Immature natural killer cell (primary cell): ENCODE data around the gene NT5DC2. TPM values are rescaled to one million over a fixed set of nuclear protein-coding genes. Genes with fewer than 3 reads are reported as not detected.

Experiments used
- DNase-seq, 3 donors: peaks; one replicate each; pipeline ENCODE4 v3.0.0; 2022; ENCODE audit warnings: mixed read lengths in 1 of 3
- H3K27ac Mint-ChIP-seq, 6 donors: one replicate each; pipeline ENCODE4 v1.8.0; 2020; ENCODE audit warnings: mixed read lengths in 6 of 6, mild to moderate bottlenecking in 5 of 6, inconsistent platforms in 4 of 6, moderate library complexity in 3 of 6
- H3K27me3 Mint-ChIP-seq, 3 donors: one replicate each; pipeline ENCODE4 v1.8.0; 2020 to 2021; ENCODE audit warnings: low read depth in 3 of 3, mild to moderate bottlenecking in 3 of 3, mixed read lengths in 3 of 3, moderate library complexity in 3 of 3, inconsistent platforms in 1 of 3
- H3K36me3 Mint-ChIP-seq, 3 donors: one replicate each; pipeline ENCODE4 v1.8.0; 2020; ENCODE audit warnings: mixed read lengths in 3 of 3, inconsistent platforms in 2 of 3, mild to moderate bottlenecking in 2 of 3
- H3K4me1 Mint-ChIP-seq, 2 donors: one replicate each; pipeline ENCODE4 v1.8.0; 2020; ENCODE audit warnings: inconsistent platforms in 2 of 2, mild to moderate bottlenecking in 2 of 2, mixed read lengths in 2 of 2, moderate library complexity in 1 of 2
- H3K4me3 Mint-ChIP-seq, 5 donors: one replicate each; pipeline ENCODE4 v1.8.0; 2020; ENCODE audit warnings: mild to moderate bottlenecking in 5 of 5, mixed read lengths in 5 of 5, inconsistent platforms in 3 of 5, moderate library complexity in 3 of 5
- H3K9me3 Mint-ChIP-seq, 6 donors: one replicate each; pipeline ENCODE4 v1.8.0; 2020; ENCODE audit warnings: mild to moderate bottlenecking in 6 of 6, mixed read lengths in 6 of 6, inconsistent platforms in 4 of 6, moderate library complexity in 3 of 6
- polyA plus RNA-seq, 3 donors: library from polyadenylated mRNA; unstranded; fragments of 300-500 nt; fragmentation: Illumina TruSeq; gene quantifications; one replicate each; pipeline ENCODE4 v1.2.3, GENCODE V29; 2021

The NT5DC2 gene
- polyA plus RNA-seq, 3 donors from 2014 or later: 0.26 to 0.53 TPM; not detected in 1

- H3K4me1 Mint-ChIP-seq: no peaks in the 10 kb centered on the region
- DNase-seq: no peak
- H3K36me3 Mint-ChIP-seq: peaks cover 10 to 24% (median 14%) of the 10 kb centered on the region in 3 donors
- H3K27me3 Mint-ChIP-seq: no peaks in the 10 kb centered on the region
- no peaks in the 10 kb centered on the region for H3K9me3 Mint-ChIP-seq
- peak overlapping the region in 1 of 6 donors; percentile 23 for H3K27ac Mint-ChIP-seq
- no peak overlapping the region for H3K4me3 Mint-ChIP-seq
Observed at GRCh38 chr3:52551118-52551517, 17.5 kb upstream of the NT5DC2 start.

- Mint-ChIP-seq H3K4me1 (no peaks in the 10 kb centered on the region), H3K27ac (peak overlapping the region in 1 of 6 donors; percentile 8), H3K4me3 (no peak overlapping the region), H3K36me3 (peaks cover 8 to 19% (median 11%) of the 10 kb centered on the region in 3 donors), H3K27me3 (no peaks in the 10 kb centered on the region), H3K9me3 (no peaks in the 10 kb centered on the region)
- DNase-seq: no peak
Observed at GRCh38 chr3:52547143-52547542, 13.5 kb upstream of the NT5DC2 start.

- peaks cover 5 to 19% (median 8%) of the 10 kb centered on the region in 3 donors for H3K36me3 Mint-ChIP-seq
- peak overlapping the region in 1 of 6 donors; percentile 35 for H3K27ac Mint-ChIP-seq
- DNase-seq: no peak
- peaks cover 1 to 3% of the 10 kb centered on the region in 2 donors for H3K4me1 Mint-ChIP-seq
- no peaks in the 10 kb centered on the region for H3K9me3 Mint-ChIP-seq
- H3K27me3 Mint-ChIP-seq: no peaks in the 10 kb centered on the region
- H3K4me3 Mint-ChIP-seq: no peak overlapping the region
Observed at GRCh38 chr3:52546111-52546901, 12.6 kb upstream of the NT5DC2 start.

GRCh38 chr3:52544937-52545336 is 11.3 kb upstream of the NT5DC2 start:
- no peak overlapping the region for H3K4me3 Mint-ChIP-seq
- peaks cover 1 to 12% of the 10 kb centered on the region in 2 donors for H3K4me1 Mint-ChIP-seq
- peak overlapping the region in 1 of 6 donors; percentile 51 for H3K27ac Mint-ChIP-seq
- no peak for DNase-seq
- H3K27me3 Mint-ChIP-seq: no peaks in the 10 kb centered on the region
- no peaks in the 10 kb centered on the region for H3K9me3 Mint-ChIP-seq
- H3K36me3 Mint-ChIP-seq: peaks cover 5 to 19% (median 8%) of the 10 kb centered on the region in 3 donors

- no peak for DNase-seq
- Mint-ChIP-seq H3K9me3 (no peaks in the 10 kb centered on the region), H3K27me3 (peaks cover 6 to 13% (median 9%) of the 10 kb centered on the region in 3 donors), H3K4me1 (peaks cover 35 to 47% of the 10 kb centered on the region in 2 donors), H3K27ac (peak overlapping the region in 1 of 6 donors; percentile 39), H3K36me3 (peaks cover 0 to 6% (median 0%) of the 10 kb centered on the region in 3 donors), H3K4me3 (no peak overlapping the region)
Observed at GRCh38 chr3:52541050-52541449, 7.4 kb upstream of the NT5DC2 start.

GRCh38 chr3:52539010-52539653 is 5.5 kb upstream of the NT5DC2 start:
- Mint-ChIP-seq H3K4me1 (peaks cover 42 to 57% of the 10 kb centered on the region in 2 donors), H3K27me3 (peaks cover 6 to 17% (median 12%) of the 10 kb centered on the region in 3 donors), H3K9me3 (no peaks in the 10 kb centered on the region), H3K36me3 (peaks cover 0 to 6% (median 0%) of the 10 kb centered on the region in 3 donors), H3K4me3 (peak overlapping the region in 3 of 5 donors; percentile 5 to 33 (median 27)), H3K27ac (peak overlapping the region; percentile 15 to 84 (median 31))
- DNase-seq: no peak

- peak overlapping the region; percentile 97 to 100 (median 100) for H3K4me3 Mint-ChIP-seq
- no peaks in the 10 kb centered on the region for H3K9me3 Mint-ChIP-seq
- peaks cover 42 to 57% of the 10 kb centered on the region in 2 donors for H3K4me1 Mint-ChIP-seq
- peaks cover 0 to 6% (median 0%) of the 10 kb centered on the region in 3 donors for H3K36me3 Mint-ChIP-seq
- peak overlapping the region; percentile 96 to 100 (median 99) for H3K27ac Mint-ChIP-seq
- no peak for DNase-seq
- H3K27me3 Mint-ChIP-seq: peaks cover 6 to 17% (median 12%) of the 10 kb centered on the region in 3 donors
Observed at GRCh38 chr3:52537726-52538421, 4.2 kb upstream of the NT5DC2 start.

GRCh38 chr3:52537165-52537620 is 3.5 kb upstream of the NT5DC2 start:
- Mint-ChIP-seq H3K27me3 (peaks cover 6 to 17% (median 12%) of the 10 kb centered on the region in 3 donors), H3K4me1 (peaks cover 44 to 57% of the 10 kb centered on the region in 2 donors), H3K27ac (peak overlapping the region; percentile 96 to 100 (median 99)), H3K36me3 (peaks cover 0 to 6% (median 0%) of the 10 kb centered on the region in 3 donors), H3K4me3 (peak overlapping the region; percentile 97 to 100 (median 100)), H3K9me3 (no peaks in the 10 kb centered on the region)
- no peak for DNase-seq

- no peaks in the 10 kb centered on the region for H3K9me3 Mint-ChIP-seq
- H3K36me3 Mint-ChIP-seq: peaks cover 0 to 6% (median 0%) of the 10 kb centered on the region in 3 donors
- H3K4me3 Mint-ChIP-seq: peak within 1 kb of the TSS; percentile 97 to 100 (median 100)
- peaks cover 43 to 57% of the 10 kb centered on the region in 2 donors for H3K4me1 Mint-ChIP-seq
- peaks cover 6 to 17% (median 12%) of the 10 kb centered on the region in 3 donors for H3K27me3 Mint-ChIP-seq
- H3K27ac Mint-ChIP-seq: peak within 1 kb of the TSS; percentile 96 to 100 (median 99)
- peak; percentile 97 to 98 (median 97) for DNase-seq
Observed at GRCh38 chr3:52536369-52537164, 2.9 kb upstream of the NT5DC2 start, which contains the start of gene UQCC5. TSS of gene UQCC5 (plus strand) at chr3:52536605. CDS start at chr3:52536756, 151 bp downstream.

- peak overlapping the region; percentile 97 to 100 (median 100) for H3K4me3 Mint-ChIP-seq
- peaks cover 0 to 6% (median 0%) of the 10 kb centered on the region in 3 donors for H3K36me3 Mint-ChIP-seq
- H3K27ac Mint-ChIP-seq: peak overlapping the region; percentile 48 to 100 (median 98)
- H3K4me1 Mint-ChIP-seq: peaks cover 43 to 51% of the 10 kb centered on the region in 2 donors
- peaks cover 6 to 17% (median 12%) of the 10 kb centered on the region in 3 donors for H3K27me3 Mint-ChIP-seq
- no peaks in the 10 kb centered on the region for H3K9me3 Mint-ChIP-seq
- DNase-seq: no peak
Observed at GRCh38 chr3:52536112-52536368, 2.4 kb upstream of the NT5DC2 start.

GRCh38 chr3:52535411-52536111 is 1.9 kb upstream of the NT5DC2 start:
- Mint-ChIP-seq H3K4me3 (peak overlapping the region; percentile 97 to 100 (median 100)), H3K27ac (peak overlapping the region in 3 of 6 donors; percentile 99 to 100 (median 99)), H3K4me1 (peaks cover 43 to 47% of the 10 kb centered on the region in 2 donors), H3K36me3 (peaks cover 0 to 6% (median 0%) of the 10 kb centered on the region in 3 donors), H3K9me3 (no peaks in the 10 kb centered on the region), H3K27me3 (peaks cover 6 to 17% (median 12%) of the 10 kb centered on the region in 3 donors)
- no peak for DNase-seq
